ENCODE measurements around the gene CADM2.

GRCh38 chr3:85979034-85979433, 1020.2 kb downstream of the CADM2 start:
- TF ChIP-seq CTCF (IDR thresholded peaks at IDR 0.05): no peak
- no peak for TF ChIP-seq POLR2A (IDR thresholded peaks at IDR 0.05)
